Right atrium auricular region (tissue), 2 donors: ENCODE measurements around the gene SULF2. TPM values are rescaled to one million over a fixed set of nuclear protein-coding genes. Genes with fewer than 3 reads are reported as not detected.
A peak's percentile ranks its signal among the peaks of the same experiment; 100 is the strongest.

ENCODE experiments used
- DNase-seq: peaks from one replicate; pipeline ENCODE4 v3.0.0-alpha.2; 2019; ENCODE audit warnings: low spot score
- H3K27ac ChIP-seq, 2 donors: fragments of 200-600 bp; sonication (generic); 1 replicate in 1 of 2; 2 replicates in 1 of 2; pipeline ENCODE4 v1.5.1; 2016 to 2019
- H3K27me3 ChIP-seq, 2 donors: fragments of 200-600 bp; sonication (generic); one replicate each; pipeline versions ENCODE4 v1.5.1 to v1.6.0; 2017 to 2019
- H3K36me3 ChIP-seq: fragments of 200-600 bp; sonication (generic); one replicate; pipeline ENCODE4 v1.5.1; 2016
- H3K4me1 ChIP-seq, 2 donors: fragments of 200-600 bp; sonication (generic); one replicate each; pipeline versions ENCODE4 v1.5.1 to v1.6.0; 2017 to 2019
- H3K4me3 ChIP-seq, 2 donors: fragments of 200-600 bp; sonication (generic); 1 replicate in 1 of 2; 2 replicates in 1 of 2; pipeline ENCODE4 v1.5.1; 2017 to 2019; ENCODE audit warnings: mild to moderate bottlenecking in 1 of 2, moderate library complexity in 1 of 2
- H3K9me3 ChIP-seq, 2 donors: fragments of 200-600 bp; sonication (generic); one replicate each; pipeline ENCODE4 v1.5.1; 2019
- CTCF ChIP-seq, 2 donors: fragments of 200-600 bp; sonication (generic); IDR thresholded peaks; one replicate each; pipeline ENCODE4 v1.5.1; 2019; ENCODE audit warnings: antibody characterized with exemption in 2 of 2
- total RNA-seq, 2 donors: library from RNA; depleted of rRNA; stranded (reverse); fragments of >200 nt; gene quantifications; one replicate each; pipeline ENCODE4 v1.1.0, GENCODE V29; 2016

Gene SULF2
- total RNA-seq, 2 donors from 2014 or later, result 33.7 to 57.8 TPM

- no peaks in the 10 kb centered on the region for H3K36me3 ChIP-seq
- DNase-seq, result no peak
- H3K4me1 ChIP-seq, result peaks cover 0 to 17% of the 10 kb centered on the region in 2 donors
- no peak for TF ChIP-seq CTCF (IDR thresholded peaks at IDR 0.05)
- H3K27ac ChIP-seq, result peak overlapping the region in 1 of 2 donors; percentile 10
- H3K9me3 ChIP-seq, result no peaks in the 10 kb centered on the region
- no peak overlapping the region for H3K4me3 ChIP-seq
- no peaks in the 10 kb centered on the region for H3K27me3 ChIP-seq
These were observed 80.4 kb downstream of the SULF2 start for GRCh38 chr20:47704746-47705496.

GRCh38 chr20:47703748-47704147 lies 81.5 kb downstream of the SULF2 start:
- Histone ChIP-seq H3K4me3 (no peak overlapping the region), H3K4me1 (peaks cover 0 to 17% of the 10 kb centered on the region in 2 donors), H3K9me3 (no peaks in the 10 kb centered on the region), H3K36me3 (no peaks in the 10 kb centered on the region), H3K27me3 (no peaks in the 10 kb centered on the region), H3K27ac (no peak overlapping the region)
- DNase-seq, result no peak
- TF ChIP-seq CTCF (IDR thresholded peaks at IDR 0.05), result no peak

- no peaks in the 10 kb centered on the region for H3K27me3 ChIP-seq
- no peak overlapping the region for H3K4me3 ChIP-seq
- no peaks in the 10 kb centered on the region for H3K9me3 ChIP-seq
- peaks cover 0 to 17% of the 10 kb centered on the region in 2 donors for H3K4me1 ChIP-seq
- no peak for TF ChIP-seq CTCF (IDR thresholded peaks at IDR 0.05)
- DNase-seq, result no peak
- H3K36me3 ChIP-seq, result no peaks in the 10 kb centered on the region
- no peak overlapping the region for H3K27ac ChIP-seq
These were observed 83.7 kb downstream of the SULF2 start for GRCh38 chr20:47701612-47702011.

GRCh38 chr20:47700327-47700726 lies 85.0 kb downstream of the SULF2 start:
- peaks cover 0 to 9% of the 10 kb centered on the region in 2 donors for H3K4me1 ChIP-seq
- H3K9me3 ChIP-seq, result no peaks in the 10 kb centered on the region
- no peaks in the 10 kb centered on the region for H3K27me3 ChIP-seq
- no peaks in the 10 kb centered on the region for H3K36me3 ChIP-seq
- DNase-seq, result no peak
- H3K27ac ChIP-seq, result no peak overlapping the region
- no peak for TF ChIP-seq CTCF (IDR thresholded peaks at IDR 0.05)
- H3K4me3 ChIP-seq, result no peak overlapping the region

- Histone ChIP-seq H3K27ac (no peak overlapping the region), H3K4me3 (no peak overlapping the region), H3K4me1 (peaks cover 0 to 4% of the 10 kb centered on the region in 2 donors), H3K36me3 (no peaks in the 10 kb centered on the region), H3K27me3 (no peaks in the 10 kb centered on the region), H3K9me3 (no peaks in the 10 kb centered on the region)
- TF ChIP-seq CTCF (IDR thresholded peaks at IDR 0.05), result no peak
- no peak for DNase-seq
These were observed 85.5 kb downstream of the SULF2 start for GRCh38 chr20:47699818-47700217.

- no peaks in the 10 kb centered on the region for H3K27me3 ChIP-seq
- no peaks in the 10 kb centered on the region for H3K4me1 ChIP-seq
- H3K36me3 ChIP-seq, result no peaks in the 10 kb centered on the region
- H3K9me3 ChIP-seq, result peaks cover 5 to 13% of the 10 kb centered on the region in 2 donors
- H3K27ac ChIP-seq, result no peak overlapping the region
- DNase-seq, result no peak
- no peak for TF ChIP-seq CTCF (IDR thresholded peaks at IDR 0.05)
- no peak overlapping the region for H3K4me3 ChIP-seq
These were observed 87.1 kb downstream of the SULF2 start for GRCh38 chr20:47698142-47698541.
